RKO (cell line): ENCODE results near the gene SPINT1.
"Not testable (repeated sequence)": the region's sequence is repeated elsewhere in the genome, so short reads cannot be mapped to it uniquely, and the experiment has no call there.

Experiments
- DNase-seq: peaks from one replicate; pipeline ENCODE4 v3.0.0-alpha.2; 2016; ENCODE audit warnings: low spot score

Gene SPINT1

GRCh38 chr15:40859206-40859851, 15.5 kb downstream of the SPINT1 start:
- peak; percentile 69 for DNase-seq

- DNase-seq = not testable (repeated sequence)
These were observed 17.3 kb downstream of the SPINT1 start for GRCh38 chr15:40861147-40861546.

- no peak for DNase-seq
These were observed 19.9 kb downstream of the SPINT1 start for GRCh38 chr15:40863660-40864270.

GRCh38 chr15:40867199-40867598, 23.4 kb downstream of the SPINT1 start:
- DNase-seq = no peak

DNA sequence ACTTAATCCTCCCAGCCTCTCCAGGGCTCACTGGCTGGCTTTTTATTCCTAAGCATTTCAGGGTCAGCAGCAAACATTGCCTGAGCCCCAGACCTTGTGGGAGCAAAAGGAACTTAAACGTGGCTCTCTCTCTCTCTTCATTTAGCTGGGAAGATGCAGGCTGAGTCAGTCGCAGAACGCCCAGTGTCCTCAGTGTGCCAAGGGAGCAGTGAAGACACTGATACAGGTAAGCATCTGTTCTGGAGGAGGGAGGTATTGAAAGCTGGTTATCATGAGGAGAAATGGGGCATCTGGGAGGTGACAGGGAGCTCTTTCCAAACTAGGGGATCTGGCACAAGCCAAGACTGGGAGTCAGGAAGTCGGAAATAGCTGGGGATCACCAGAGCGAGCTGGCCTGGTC, 25.8 kb downstream of the SPINT1 start:
- no peak for DNase-seq

DNA sequence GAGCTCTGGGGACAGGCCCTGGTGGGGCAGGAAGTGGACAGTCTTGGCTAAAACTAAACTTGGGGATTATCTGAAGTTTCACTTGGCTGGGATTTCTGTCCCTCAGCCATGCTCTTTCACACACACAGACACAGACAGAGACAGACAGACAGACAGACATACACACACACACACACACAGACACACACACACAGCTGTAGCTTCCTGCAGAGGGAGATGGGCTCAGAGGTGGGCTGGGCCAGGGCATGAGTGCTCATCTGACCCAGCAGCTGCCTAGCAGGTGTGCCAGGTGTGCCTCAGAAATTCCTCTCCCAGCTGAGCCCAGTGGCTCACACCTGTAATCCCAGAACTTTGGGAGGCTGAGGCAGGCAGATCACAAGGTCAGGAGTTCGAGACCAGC, 26.9 kb downstream of the SPINT1 start:
- DNase-seq = no peak

DNA sequence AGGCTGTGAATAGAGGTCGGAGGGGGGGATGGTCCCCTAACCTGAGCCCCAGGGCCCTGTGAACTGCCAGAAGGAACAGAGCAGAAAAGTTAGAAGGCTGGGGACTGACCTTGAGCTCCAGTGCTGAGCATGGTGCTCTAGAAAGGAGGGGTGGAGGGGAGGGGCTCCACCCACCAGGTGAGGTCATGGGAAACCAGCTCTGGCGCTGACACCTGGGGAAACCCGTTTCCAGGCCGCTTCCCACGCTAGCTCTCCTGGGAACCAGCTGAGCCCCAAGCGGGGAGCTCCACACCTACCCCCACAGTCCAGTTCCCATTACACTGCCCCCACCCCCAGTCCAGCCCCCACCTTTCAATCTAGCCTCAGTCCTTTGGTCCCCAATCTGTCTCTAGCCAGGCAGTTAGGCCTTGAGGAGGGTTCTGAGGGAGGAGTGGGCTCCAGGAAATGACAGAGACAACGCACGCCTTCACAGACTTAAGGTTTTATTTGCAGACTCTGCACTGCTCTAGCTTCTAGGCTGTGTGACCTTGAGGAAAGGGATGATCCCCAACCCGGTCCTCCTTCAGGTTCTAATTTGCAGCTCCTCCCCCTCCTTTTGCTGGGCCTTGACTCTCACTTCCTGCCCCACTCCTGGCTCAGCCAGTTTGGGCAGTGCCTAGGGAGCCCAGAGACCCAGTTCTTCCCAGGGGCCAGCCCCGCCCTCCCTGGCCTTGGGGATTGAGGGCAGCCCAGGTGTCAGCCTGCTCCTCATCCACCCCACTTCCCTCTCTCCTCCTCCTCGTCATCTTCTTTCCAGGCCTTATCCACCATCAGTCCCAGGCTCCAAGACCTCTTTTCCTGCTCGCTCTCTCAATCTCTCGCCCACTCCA, 28.1 kb downstream of the SPINT1 start:
- DNase-seq = no peak

DNA sequence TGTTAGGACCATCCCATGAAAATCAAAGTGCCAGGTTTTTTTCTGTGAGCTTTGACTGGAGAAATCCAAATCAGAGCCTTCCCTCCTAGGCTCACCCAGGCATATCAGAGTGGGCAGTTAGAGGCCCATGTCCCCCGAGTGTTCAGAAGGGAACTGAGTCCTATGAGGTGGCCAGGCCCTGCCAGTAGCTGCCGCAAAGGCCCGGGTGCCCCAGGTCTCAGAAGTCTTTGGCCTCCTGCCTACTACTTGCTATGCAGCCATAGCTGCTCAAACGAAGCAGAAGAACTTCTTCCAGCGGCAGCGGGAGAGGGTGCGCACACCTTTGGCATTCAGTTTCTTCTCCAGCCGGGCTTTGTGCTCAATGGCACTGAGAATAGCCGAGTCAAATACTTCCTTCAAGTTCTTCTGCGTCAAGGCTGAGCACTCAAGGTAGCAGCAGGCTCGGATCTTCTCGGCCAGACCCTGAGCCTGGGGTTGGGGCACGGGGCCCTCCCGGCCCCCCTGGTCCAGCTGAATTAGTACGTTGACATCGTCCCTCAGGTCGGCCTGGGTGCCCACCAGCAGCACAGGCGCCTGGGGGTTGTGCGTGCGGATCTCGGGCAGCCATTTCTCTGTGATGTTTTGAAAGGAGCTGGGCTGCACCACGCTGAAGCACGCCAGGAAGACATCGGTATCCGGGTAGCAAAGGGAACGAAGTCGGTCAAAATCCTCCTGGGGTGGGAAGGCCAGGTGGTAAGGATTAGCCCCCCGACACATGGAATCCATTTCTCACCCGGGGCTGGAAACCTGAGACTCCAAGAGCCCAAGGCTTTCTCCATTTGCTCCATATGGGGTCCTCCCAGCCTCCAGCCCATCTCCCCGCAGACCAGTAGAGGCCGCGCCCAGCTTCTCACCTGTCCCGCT, 29.2 kb downstream of the SPINT1 start:
- no peak for DNase-seq

GRCh38 chr15:40873694-40874561, 30.1 kb downstream of the SPINT1 start, which contains the start of gene RHOV:
TSS of gene RHOV (minus strand) at chr15:40874234. CDS start at chr15:40874139, 95 bp downstream.
- peak; percentile 85 for DNase-seq

DNA sequence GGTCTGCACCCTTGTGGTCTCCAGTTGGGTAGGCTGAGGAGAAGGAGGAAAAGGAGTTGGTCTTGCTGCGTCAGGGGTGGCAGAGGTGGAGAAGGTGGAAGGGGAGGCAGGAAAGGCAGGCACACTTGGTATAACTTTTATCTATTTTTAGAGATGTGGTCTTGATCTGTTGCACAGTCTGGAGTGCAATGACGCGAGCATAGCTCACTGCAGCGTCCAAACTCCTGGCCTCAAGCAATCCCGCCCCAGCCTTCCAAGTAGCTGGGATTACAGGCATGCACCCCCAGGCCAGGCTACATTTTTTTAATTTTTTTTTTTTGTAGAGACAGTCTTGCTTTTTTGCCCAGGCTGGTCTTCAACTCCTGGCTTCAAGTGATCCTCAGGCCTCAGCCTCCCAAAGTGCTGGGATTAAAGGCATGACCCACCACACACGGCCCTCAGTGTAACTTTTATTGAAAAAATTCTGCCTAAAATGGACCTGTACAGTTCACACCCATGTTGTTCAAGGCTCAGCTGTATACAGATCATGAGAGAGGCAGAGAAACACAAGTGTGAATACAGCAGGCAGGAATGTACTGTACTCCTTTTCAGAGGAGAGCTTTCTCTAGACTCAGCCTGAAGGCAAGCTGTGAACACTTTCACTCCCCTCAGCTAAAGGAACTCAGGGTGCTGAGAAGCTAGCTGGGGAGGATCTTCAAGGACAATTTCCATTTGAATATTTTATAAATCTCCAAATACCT, 32.3 kb downstream of the SPINT1 start:
- DNase-seq = no peak

GRCh38 chr15:40877694-40878093, 33.8 kb downstream of the SPINT1 start:
- no peak for DNase-seq

DNA sequence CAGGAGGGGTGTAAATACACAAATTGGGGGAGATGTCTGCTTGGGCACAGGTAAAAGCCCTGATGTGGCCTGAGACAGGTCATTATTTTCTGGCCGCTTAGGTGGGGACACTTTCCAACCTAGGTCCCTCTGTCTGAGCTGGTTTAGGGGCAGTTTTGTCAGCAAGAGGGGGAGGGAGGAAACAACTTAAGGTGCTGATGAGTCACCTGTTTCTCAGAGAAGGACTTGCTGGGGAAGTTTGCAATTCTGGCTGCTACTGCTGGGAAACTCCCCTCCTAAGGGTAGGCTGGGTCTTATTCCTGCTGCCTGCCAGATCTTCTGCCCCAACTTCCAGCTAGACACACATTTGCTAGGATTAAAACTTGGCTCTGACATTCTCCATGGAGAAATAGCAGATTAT, 34.9 kb downstream of the SPINT1 start:
- DNase-seq = no peak

DNA sequence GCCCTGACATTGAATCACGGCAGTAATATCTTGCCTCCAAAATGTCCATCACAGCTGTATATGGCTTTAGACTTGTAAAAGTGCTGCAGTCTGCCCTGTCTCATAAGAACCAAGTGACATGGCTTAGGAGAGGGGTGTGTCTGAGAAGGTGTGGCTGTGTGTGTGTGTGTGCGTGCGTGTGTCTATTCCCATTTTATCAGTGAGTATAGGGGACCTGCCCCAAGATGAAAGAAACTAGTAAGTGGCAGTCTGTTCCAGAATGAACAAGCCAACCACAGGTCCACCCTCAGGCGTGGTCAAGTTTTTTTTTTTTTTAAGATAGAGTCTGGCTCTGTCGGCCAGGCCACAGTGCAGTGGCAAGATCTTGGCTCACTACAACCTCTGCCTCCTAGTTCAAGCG, 35.8 kb downstream of the SPINT1 start:
- DNase-seq = no peak

- no peak for DNase-seq
These were observed 37.5 kb downstream of the SPINT1 start for GRCh38 chr15:40881351-40881750.

GRCh38 chr15:40886586-40886985, 42.7 kb downstream of the SPINT1 start:
- DNase-seq = no peak

GRCh38 chr15:40889112-40889511, 45.3 kb downstream of the SPINT1 start:
- no peak for DNase-seq

DNA sequence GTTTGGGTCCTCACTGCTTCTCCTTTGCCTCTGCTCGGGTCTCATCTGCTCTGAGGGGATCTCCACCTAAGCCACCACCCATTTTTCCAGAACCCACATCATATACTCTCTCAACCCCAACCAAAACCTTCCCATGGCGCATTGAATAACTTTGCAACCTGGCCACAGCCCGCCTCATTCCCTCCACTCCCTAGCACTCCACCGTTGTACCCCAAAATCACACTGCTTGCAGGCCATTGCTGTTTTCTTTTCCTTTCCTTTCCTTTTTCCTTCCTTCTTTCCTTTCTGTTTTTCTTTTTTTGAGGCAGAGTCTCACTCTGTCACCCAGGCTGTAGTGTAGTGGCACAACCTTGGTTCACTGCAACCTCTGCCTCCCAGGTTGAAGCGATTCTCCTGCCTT, 47.3 kb downstream of the SPINT1 start:
- DNase-seq = no peak

- peak; percentile 73 for DNase-seq
These were observed 48.1 kb downstream of the SPINT1 start for GRCh38 chr15:40891810-40892446.

DNA sequence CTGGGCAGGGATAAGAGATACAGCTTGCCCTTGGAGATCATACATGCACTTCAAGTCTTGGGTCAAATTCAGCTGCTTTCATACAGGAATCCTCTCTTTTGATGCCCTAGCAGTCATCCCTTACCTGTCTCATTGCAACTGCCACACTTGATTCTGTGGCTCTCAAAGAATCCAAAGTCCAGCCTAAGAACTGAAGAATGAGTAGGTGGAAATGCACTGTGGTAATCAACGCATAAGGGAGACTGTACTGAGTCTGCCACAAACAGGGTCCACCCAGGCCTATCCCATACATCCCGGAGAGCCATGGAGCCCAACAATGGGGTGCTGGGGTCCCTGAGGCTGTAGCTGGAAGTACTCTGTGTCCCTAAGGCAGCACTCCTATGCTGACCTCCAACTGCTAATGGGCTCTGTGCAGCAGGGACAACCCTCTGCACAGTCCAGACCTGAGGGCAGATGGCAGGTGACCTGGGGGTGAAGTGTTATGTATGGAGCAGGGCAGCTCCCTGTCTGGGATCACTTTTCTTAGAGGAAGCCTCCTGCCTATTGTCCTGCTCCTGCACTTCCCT, 48.7 kb downstream of the SPINT1 start:
- DNase-seq = no peak
